ENCODE results near the gene HTR2B.
"Not testable (repeated sequence)": the region's sequence is repeated elsewhere in the genome, so short reads cannot be mapped to it uniquely, and the experiment has no call there.

Gene HTR2B

DNA sequence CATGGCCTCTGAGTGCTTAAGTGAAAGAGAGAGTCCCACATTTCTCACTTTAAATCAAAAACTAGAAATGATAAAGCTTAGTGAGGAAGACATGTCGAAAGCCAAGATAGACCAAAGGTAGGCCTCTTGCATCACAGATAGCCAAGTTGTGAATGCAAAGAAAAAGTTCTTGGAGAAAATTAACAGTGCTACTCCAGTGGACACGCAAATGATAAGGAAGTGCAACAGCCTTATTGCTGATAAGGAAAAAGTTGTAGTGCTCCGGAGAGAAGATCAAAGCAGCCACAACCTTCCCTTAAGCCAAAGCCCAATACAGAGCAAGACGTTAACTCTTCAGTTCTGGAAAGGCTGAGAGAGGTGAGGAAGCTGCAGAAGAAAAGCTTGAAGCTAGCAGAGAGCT, 36.1 kb downstream of the HTR2B start:
- ATAC-seq (no peak), DNase-seq (no peak)

DNA sequence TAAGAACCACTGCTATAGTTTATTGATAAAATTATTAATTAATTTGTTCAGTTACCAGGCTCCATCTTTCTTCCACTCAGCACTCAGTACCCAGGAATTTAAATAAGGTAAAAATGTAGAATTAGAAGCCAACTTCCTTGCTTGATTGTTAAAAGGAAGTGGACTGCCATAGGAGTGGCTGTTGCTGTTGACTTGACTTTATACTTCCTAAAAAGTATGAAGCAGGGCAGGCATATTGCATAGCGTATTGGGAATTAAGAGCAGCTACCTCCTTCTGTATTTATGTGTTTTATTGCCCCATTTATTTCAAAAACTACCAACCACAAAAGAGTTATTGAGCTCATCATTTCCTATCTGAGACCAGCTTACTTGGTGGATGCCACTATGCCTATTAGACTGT, 40.3 kb downstream of the HTR2B start:
- ATAC-seq: no peak
- no peak for DNase-seq

GRCh38 chr2:231069379-231070054, 55.3 kb downstream of the HTR2B start:
- ATAC-seq: no peak
- no peak for DNase-seq

DNA sequence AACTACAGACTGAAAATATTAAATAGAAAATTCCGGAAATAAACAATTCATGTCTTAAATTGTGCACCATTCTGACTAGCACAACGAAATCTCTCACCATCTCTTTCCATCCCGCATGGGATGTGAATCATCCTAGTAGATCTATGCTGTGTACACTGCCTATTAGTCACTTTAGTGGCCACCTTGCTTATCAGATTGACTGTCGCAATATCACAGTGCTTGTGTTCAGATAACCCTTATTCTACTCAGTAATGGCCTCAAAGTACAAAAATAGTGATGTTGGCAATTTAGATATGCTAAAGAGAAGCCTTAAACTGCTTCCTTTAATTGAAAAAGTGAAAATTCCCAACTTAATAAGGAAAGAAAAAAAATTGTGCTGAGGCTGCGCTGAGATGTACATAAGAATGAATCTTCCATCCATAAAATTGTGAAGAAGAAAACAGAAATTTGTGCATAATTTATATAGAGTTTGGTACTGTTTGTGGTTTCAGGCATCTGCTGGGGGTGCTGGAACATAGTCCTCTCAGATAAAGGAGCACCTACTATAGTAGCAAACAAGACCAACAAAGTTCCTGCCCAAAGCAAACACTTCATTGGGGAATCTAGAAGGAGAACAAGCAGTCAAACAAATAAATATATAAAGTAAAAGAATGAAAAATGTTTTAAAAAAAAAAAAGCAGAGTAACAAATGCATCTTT, 56.2 kb downstream of the HTR2B start:
- ATAC-seq: peak; percentile 92
- DNase-seq: no peak

DNA sequence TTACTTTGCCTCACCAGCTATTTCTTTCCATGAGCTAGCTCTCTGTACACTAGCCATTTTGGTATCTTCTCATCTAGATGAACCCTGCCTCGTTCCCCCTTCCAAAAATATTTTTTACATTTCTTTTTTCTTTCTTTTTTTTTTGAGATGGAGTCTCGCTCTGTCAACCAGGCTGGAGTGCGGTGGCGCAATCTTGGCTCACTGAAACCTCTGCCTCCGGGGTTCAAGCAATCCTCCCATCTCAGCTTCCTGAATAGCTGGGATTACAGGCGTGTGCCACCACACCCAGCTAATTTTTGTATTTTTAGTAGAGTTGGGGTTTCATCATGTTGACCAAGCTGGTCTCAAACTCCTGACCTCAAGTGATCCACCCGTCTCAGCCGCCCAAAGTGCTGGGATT, 57.3 kb downstream of the HTR2B start:
- ATAC-seq, DNase-seq: not testable (repeated sequence)

- no peak for ATAC-seq
Observed at GRCh38 chr2:231065966-231066365, 58.9 kb downstream of the HTR2B start.

DNA sequence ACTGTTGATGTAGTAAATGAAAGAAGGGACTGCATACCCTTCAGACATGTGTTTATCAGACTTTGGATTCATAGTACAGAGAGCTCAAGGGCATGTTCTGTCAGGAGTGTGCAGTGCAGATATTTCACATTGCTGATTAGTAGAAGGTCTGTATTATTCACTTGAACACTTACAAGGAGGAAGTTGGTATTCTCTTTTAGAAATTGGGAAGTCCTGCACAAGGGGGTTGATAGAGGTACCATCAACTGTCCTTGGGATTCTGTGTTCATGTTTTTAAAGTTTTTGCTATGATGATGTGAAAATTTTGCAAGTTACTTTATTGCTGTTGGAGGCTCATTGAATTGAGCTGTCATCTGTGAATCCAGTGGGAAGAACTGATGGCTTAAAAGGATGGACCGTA, 61.5 kb downstream of the HTR2B start:
- ATAC-seq (no peak), DNase-seq (no peak)

More at GRCh38 chr2:231065966-231066365, 58.9 kb downstream of the HTR2B start:
- DNase-seq: no peak

DNA sequence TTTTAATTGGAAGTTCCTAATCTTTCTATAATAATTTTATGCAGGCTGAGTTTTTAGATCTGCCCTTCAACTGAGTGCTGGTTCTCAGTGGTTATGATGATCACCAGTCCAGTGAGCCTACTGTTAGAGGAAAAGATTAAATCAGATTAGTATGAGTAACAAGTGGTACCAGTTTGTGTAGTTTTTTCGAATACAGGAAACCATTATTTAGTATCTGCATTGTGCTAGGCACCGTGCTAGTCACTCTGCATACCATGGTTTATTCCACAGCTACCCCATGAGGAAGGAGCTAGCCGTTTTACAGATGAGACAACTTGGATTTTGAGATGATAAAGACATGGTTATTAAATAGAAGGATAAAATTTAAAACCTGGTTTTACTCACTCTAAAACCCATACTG, 62.1 kb downstream of the HTR2B start:
- DNase-seq: no peak
- no peak for ATAC-seq

- DNase-seq (no peak), ATAC-seq (no peak)
Observed at GRCh38 chr2:231059756-231060155, 65.1 kb downstream of the HTR2B start.

DNA sequence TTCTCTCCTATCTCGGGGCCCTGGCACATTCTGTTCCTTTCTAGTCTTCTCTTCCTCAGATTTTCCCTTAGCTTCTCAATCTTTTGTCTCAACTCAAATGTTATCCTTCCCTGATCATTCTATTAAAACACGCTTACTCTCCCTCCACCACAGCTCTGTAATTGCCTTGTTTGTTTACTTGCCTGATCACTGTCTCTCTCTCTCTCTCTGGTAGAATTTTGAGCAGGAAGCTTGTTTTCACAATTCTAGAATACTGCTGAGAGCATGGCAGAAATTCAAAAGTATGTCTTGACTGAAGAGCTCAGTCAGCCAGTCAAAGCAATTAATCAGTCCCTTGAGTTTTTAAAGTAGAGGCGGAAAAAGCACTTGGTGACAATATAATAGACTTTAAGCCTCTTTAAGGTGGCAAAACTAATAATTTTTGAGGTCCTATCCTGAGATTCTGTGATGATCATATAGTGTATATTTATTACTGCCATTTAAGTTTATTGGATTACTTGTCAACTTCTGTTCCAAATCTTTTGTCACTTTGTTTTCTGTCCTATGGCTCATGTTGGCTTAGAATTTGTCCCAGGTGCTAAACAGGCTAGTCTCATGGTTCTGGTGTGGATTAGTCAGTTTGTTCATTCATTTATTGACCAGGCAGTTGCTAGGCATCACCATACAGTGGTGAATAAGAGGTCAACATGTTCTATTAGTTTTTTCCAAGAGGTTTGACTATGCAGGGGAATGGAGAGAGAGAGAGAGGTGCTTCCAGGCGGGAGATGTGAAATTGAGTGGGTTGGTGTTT, 65.9 kb downstream of the HTR2B start:
- DNase-seq: no peak
- ATAC-seq: no peak

All from stimulated activated naive CD8-positive, alpha-beta T cell treated with anti-CD3 and anti-CD28 coated beads, Interleukin-15, Interleukin-2, amounts not matched to agents 100 U/mL and 50 U/mL, for 24 hours (primary cell).